CD14-positive monocyte (primary cell): ENCODE data around the gene PICK1. TPM values are rescaled to one million over a fixed set of nuclear protein-coding genes. Genes with fewer than 3 reads are reported as not detected.
A peak's percentile ranks its signal among the peaks of the same experiment; 100 is the strongest.

Experiments used
- DNase-seq, 3 donors: peaks; one replicate each; pipeline ENCODE4 v3.0.0-alpha.2; 2011 to 2022
- H2AFZ ChIP-seq: 2 replicates; pipeline ENCODE4 v1.6.0; 2012; ENCODE audit warnings: mild to moderate bottlenecking, low read depth, low read length, inconsistent platforms; ENCODE audit not compliant: insufficient read depth, poor library complexity, severe bottlenecking
- H3K27ac ChIP-seq, 2 donors: 1 replicate in 1 of 2; 2 replicates in 1 of 2; pipeline ENCODE4 v1.5.1; 2012 to 2013; ENCODE audit warnings: low read length in 2 of 2, control low read depth in 1 of 2, inconsistent platforms in 1 of 2, low read depth in 1 of 2, mild to moderate bottlenecking in 1 of 2
- H3K27me3 ChIP-seq, 2 donors: one replicate each; pipeline versions ENCODE4 v1.6.0 to v1.6.1; 2011 to 2013; ENCODE audit warnings: low read length in 2 of 2; ENCODE audit not compliant: control insufficient read depth in 2 of 2, insufficient read depth in 2 of 2
- H3K36me3 ChIP-seq, 2 donors: replicated peaks in 1 of 2; 1 replicate in 1 of 2; 2 replicates in 1 of 2; pipeline versions ENCODE4 v1.5.1 to v1.6.1; 2012 to 2013; ENCODE audit warnings: low read length in 2 of 2, control low read depth in 1 of 2, inconsistent platforms in 1 of 2, mild to moderate bottlenecking in 1 of 2; ENCODE audit not compliant: insufficient read depth in 2 of 2, control insufficient read depth in 1 of 2
- H3K4me1 ChIP-seq, 2 donors: 1 replicate in 1 of 2; 2 replicates in 1 of 2; pipeline versions ENCODE4 v1.5.1 to v1.6.1; 2012 to 2013; ENCODE audit warnings: low read length in 2 of 2, control low read depth in 1 of 2, inconsistent platforms in 1 of 2, mild to moderate bottlenecking in 1 of 2, moderate library complexity in 1 of 2; ENCODE audit not compliant: insufficient read depth in 2 of 2, control insufficient read depth in 1 of 2
- H3K4me2 ChIP-seq: replicated peaks from 2 replicates; pipeline ENCODE3; 2012; ENCODE audit warnings: low read length, moderate library complexity, mild to moderate bottlenecking; ENCODE audit not compliant: poor library complexity, severe bottlenecking; ENCODE audit errors: extremely low read depth
- H3K4me3 ChIP-seq, 3 experiments: fragments of 200-600 bp in 1 of 3; sonication (generic) in 1 of 3; replicated peaks in 1 of 3; 1 replicate in 2 of 3; 2 replicates in 1 of 3; pipeline ENCODE4 v1.5.1; 2011 to 2013; ENCODE audit warnings: low read length in 3 of 3, mild to moderate bottlenecking in 3 of 3, control low read depth in 2 of 3, low read depth in 2 of 3, inconsistent platforms in 1 of 3, moderate library complexity in 1 of 3
- H3K79me2 ChIP-seq: 2 replicates; pipeline ENCODE4 v1.6.0; 2012; ENCODE audit warnings: mild to moderate bottlenecking, control low read depth, inconsistent platforms, low read length, moderate library complexity; ENCODE audit not compliant: insufficient read depth
- H3K9ac ChIP-seq: 2 replicates; pipeline ENCODE4 v1.6.0; 2017; ENCODE audit warnings: low read length, mild to moderate bottlenecking; ENCODE audit not compliant: insufficient read depth, poor library complexity, severe bottlenecking
- H3K9me3 ChIP-seq, 2 donors: replicated peaks in 1 of 2; 1 replicate in 1 of 2; 2 replicates in 1 of 2; pipeline versions ENCODE4 v1.5.1 to v1.6.1; 2012 to 2013; ENCODE audit warnings: low read length in 2 of 2, control low read depth in 1 of 2; ENCODE audit not compliant: control insufficient read depth in 1 of 2, insufficient read depth in 1 of 2
- H4K20me1 ChIP-seq: 2 replicates; pipeline ENCODE4 v1.6.0; 2012; ENCODE audit warnings: mild to moderate bottlenecking, low read length, control low read depth, moderate library complexity; ENCODE audit not compliant: insufficient read depth
- H3K27ac Mint-ChIP-seq, 7 donors: one replicate each; pipeline ENCODE4 v1.8.0; 2020; ENCODE audit warnings: mild to moderate bottlenecking in 7 of 7, mixed read lengths in 7 of 7, moderate library complexity in 6 of 7, inconsistent platforms in 2 of 7
- H3K27me3 Mint-ChIP-seq, 3 donors: one replicate each; pipeline ENCODE4 v1.8.0; 2021 to 2022; ENCODE audit warnings: low read depth in 3 of 3, mild to moderate bottlenecking in 3 of 3, mixed read lengths in 3 of 3, moderate library complexity in 3 of 3, inconsistent platforms in 1 of 3
- H3K36me3 Mint-ChIP-seq, 2 donors: one replicate each; pipeline ENCODE4 v1.8.0; 2020; ENCODE audit warnings: mixed read lengths in 2 of 2, inconsistent platforms in 1 of 2, mild to moderate bottlenecking in 1 of 2
- H3K4me1 Mint-ChIP-seq: one replicate; pipeline ENCODE4 v1.8.0; 2020; ENCODE audit warnings: mild to moderate bottlenecking, mixed read lengths
- H3K4me3 Mint-ChIP-seq, 2 donors: one replicate each; pipeline ENCODE4 v1.8.0; 2020; ENCODE audit warnings: mild to moderate bottlenecking in 2 of 2, mixed read lengths in 2 of 2, moderate library complexity in 1 of 2
- H3K9me3 Mint-ChIP-seq, 7 donors: one replicate each; pipeline ENCODE4 v1.8.0; 2020 to 2022; ENCODE audit warnings: mixed read lengths in 7 of 7, mild to moderate bottlenecking in 6 of 7, moderate library complexity in 6 of 7, inconsistent platforms in 2 of 7
- WGBS: methylation state at CpG from one replicate; pipeline ENCODE4 v1.1.5; 2013; ENCODE audit warnings: missing lambda C conversion rate; ENCODE audit not compliant: insufficient coverage; 5-methylcytosine and 5-hydroxymethylcytosine counted together
- intact Hi-C, 2 donors: fragments of 100-400 bp; cut with micrococcal nuclease; formaldehyde crosslinking; loops; one replicate each; pipeline versions ENCODE4 v1.15.0 to v1.15.1; 2023
- polyA plus RNA-seq, 3 donors: library from polyadenylated mRNA; depleted of rRNA in 1 of 3; unstranded in 2 of 3; stranded (reverse) in 1 of 3; fragments of 300-500 nt in 2 of 3; fragments of >200 nt in 1 of 3; fragmentation: Illumina TruSeq in 2 of 3; gene quantifications; 1 replicate in 2 of 3; 2 replicates in 1 of 3; pipeline ENCODE4 v1.2.3, GENCODE V29; 2012 to 2021
- TF ChIP-seq, protein P1 (sequence below): fragments of 200-600 bp; IDR thresholded peaks from one replicate; pipeline ENCODE4 v1.8.0; 2022; ENCODE audit warnings: antibody characterized with exemption, mild to moderate bottlenecking

PICK1 gene
- polyA plus RNA-seq, 3 donors = 6.4 to 16.9 (median 7.2) TPM

DNA sequence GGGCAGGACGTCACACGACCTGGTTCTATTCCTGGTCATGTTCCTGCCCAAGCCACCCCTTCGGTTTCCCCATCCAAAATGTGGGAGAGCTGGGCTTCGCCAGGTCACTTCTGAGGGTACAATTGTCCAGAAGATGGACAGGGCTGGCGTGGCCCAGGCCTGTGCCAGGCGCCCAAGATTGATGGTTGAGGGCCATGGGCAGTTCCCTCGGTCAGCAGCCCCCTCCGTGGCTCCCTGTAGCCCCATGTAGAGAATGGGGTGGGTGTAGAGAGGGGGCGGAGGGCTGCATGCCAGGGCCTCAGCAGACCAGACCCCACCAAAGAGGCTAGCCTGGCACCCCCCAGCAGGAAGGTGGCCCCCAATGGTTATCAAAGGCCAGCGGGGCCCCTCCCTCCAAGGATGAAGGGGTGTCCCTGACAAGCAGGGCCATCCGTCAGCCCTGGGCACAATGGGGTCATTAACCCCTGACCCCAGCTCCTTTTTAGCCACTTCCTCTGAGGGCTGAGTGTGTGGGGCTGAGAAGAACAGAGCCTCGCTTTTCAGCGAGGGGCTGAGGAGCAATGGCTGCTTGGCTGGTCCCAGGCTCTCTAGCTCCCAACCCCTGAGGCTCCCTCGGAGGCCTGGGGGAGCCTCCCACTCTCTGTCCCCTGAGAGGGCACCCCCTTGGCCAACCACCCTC is 11.0 kb upstream of the PICK1 start:
- H3K27ac Mint-ChIP-seq = peak overlapping the region in 2 of 7 donors; percentile 12 to 48
- H3K9ac ChIP-seq = no peak overlapping the region
- DNase-seq = no peak
- H3K4me1 Mint-ChIP-seq = peaks cover 23% of the 10 kb centered on the region
- no peak overlapping the region for H3K4me3 Mint-ChIP-seq
- WGBS = 90% methylated on average over 8 of the region's 14 CpGs
- intact Hi-C loops = loop anchor here in 1 of 2 donors (5.0 kb wide), 1 partner anchor 61 kb away; no protein-coding TSS in a partner anchor
- H3K4me1 ChIP-seq = peaks cover 22 to 23% of the 10 kb centered on the region in 2 donors
- no peaks in the 10 kb centered on the region for H3K36me3 ChIP-seq
- H3K9me3 ChIP-seq = no peaks in the 10 kb centered on the region
- no peaks in the 10 kb centered on the region for H4K20me1 ChIP-seq
- H2AFZ ChIP-seq = no peak overlapping the region
- H3K4me3 ChIP-seq = no peak overlapping the region
- no peak overlapping the region for H3K27ac ChIP-seq
- no peaks in the 10 kb centered on the region for H3K36me3 Mint-ChIP-seq
- H3K4me2 ChIP-seq = no peak overlapping the region
- H3K27me3 Mint-ChIP-seq = peaks cover 5 to 7% (median 6%) of the 10 kb centered on the region in 3 donors
- H3K9me3 Mint-ChIP-seq = peaks cover 0 to 2% (median 0%) of the 10 kb centered on the region in 7 donors
- no peaks in the 10 kb centered on the region for H3K79me2 ChIP-seq
- TF ChIP-seq, protein P1, sequence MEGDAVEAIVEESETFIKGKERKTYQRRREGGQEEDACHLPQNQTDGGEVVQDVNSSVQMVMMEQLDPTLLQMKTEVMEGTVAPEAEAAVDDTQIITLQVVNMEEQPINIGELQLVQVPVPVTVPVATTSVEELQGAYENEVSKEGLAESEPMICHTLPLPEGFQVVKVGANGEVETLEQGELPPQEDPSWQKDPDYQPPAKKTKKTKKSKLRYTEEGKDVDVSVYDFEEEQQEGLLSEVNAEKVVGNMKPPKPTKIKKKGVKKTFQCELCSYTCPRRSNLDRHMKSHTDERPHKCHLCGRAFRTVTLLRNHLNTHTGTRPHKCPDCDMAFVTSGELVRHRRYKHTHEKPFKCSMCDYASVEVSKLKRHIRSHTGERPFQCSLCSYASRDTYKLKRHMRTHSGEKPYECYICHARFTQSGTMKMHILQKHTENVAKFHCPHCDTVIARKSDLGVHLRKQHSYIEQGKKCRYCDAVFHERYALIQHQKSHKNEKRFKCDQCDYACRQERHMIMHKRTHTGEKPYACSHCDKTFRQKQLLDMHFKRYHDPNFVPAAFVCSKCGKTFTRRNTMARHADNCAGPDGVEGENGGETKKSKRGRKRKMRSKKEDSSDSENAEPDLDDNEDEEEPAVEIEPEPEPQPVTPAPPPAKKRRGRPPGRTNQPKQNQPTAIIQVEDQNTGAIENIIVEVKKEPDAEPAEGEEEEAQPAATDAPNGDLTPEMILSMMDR = no peak
- H3K27me3 ChIP-seq = no peaks in the 10 kb centered on the region

DNA sequence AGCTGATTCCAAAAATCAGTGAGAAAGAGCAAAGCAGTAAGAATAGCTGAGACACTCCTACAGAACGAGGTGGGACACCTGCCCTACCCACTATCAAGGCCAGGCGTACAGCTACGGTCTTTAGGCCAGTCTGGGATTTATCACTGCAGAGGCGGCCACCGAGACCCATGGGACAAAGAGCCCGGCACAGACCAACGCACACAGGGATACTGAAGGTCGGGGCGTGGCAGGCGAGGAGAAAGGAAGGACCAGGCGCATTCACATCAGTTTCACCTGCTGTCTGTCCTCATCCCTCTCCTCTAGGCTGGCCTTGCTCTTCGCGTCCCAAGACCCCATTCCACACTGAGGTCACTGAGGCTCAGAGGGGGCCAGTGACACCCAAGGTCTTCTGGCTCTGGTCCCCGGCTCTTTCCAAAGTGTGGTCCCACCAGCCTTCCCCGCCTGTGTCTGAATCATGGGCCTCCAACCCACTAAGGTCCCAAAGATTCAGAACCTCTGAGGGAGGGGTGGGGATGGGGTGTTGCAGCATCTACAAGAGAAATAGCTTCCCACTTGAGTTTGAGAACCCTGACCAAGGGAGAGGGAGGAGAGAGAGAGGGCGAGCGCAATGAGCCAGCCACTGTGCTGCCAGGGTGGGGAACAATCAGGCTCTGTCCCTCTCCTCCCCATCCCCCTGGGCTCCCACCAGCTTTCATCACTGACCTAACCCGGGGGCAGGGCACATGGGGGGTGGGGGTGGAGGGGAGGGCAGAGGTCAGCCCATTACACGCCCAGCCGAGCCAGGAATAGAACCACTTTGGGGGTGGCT is 7.2 kb upstream of the PICK1 start:
- peaks cover 0 to 3% of the 10 kb centered on the region in 2 donors for H3K27me3 ChIP-seq
- H3K9me3 Mint-ChIP-seq = peaks cover 0 to 2% (median 0%) of the 10 kb centered on the region in 7 donors
- DNase-seq = no peak
- H3K36me3 Mint-ChIP-seq = no peaks in the 10 kb centered on the region
- H3K9me3 ChIP-seq = no peaks in the 10 kb centered on the region
- WGBS = 90% methylated on average over 13 of the region's 20 CpGs
- H2AFZ ChIP-seq = no peak overlapping the region
- peaks cover 11 to 22% (median 14%) of the 10 kb centered on the region in 3 donors for H3K27me3 Mint-ChIP-seq
- H4K20me1 ChIP-seq = no peaks in the 10 kb centered on the region
- TF ChIP-seq, protein P1 = no peak
- intact Hi-C loops = loop anchor here (5.0 kb wide), 3 partner anchors 57 to 522 kb away; partner anchors contain the start of gene DMC1 (in 1 of the 2)
- H3K4me3 ChIP-seq = no peak overlapping the region
- no peak overlapping the region for H3K27ac ChIP-seq
- no peak overlapping the region for H3K27ac Mint-ChIP-seq
- H3K79me2 ChIP-seq = no peaks in the 10 kb centered on the region
- no peak overlapping the region for H3K9ac ChIP-seq
- H3K36me3 ChIP-seq = no peaks in the 10 kb centered on the region
- no peak overlapping the region for H3K4me2 ChIP-seq
- H3K4me1 Mint-ChIP-seq = peaks cover 4% of the 10 kb centered on the region
- peaks cover 0 to 4% of the 10 kb centered on the region in 2 donors for H3K4me1 ChIP-seq
- no peak overlapping the region for H3K4me3 Mint-ChIP-seq
